HepG2 (cell line): ENCODE results near the gene RILP. TPM values are rescaled to one million over a fixed set of nuclear protein-coding genes. Genes with fewer than 3 reads are reported as not detected.
A peak's percentile ranks its signal among the peaks of the same experiment; 100 is the strongest.

Source experiments
- CERS6 ChIP-seq: sonication (generic); formaldehyde crosslinking; IDR thresholded peaks from 2 replicates; pipeline ENCODE4 v1.5.0; 2020; ENCODE audit warnings: missing genetic modification reagents
- CREM ChIP-seq, 2 experiments: sonication (generic) in 1 of 2; formaldehyde crosslinking in 1 of 2; IDR thresholded peaks; 2 replicates each; pipeline versions ENCODE4 v1.4.0 to v1.6.1; 2016 to 2020; ENCODE audit warnings: antibody characterized with exemption in 1 of 2, mild to moderate bottlenecking in 1 of 2, missing genetic modification reagents in 1 of 2
- SRF ChIP-seq: IDR thresholded peaks from 2 replicates; pipeline ENCODE4 v1.6.1; 2011; ENCODE audit warnings: mild to moderate bottlenecking, low read depth, low read length, moderate library complexity
- ZNF274 ChIP-seq: sonication (generic); formaldehyde crosslinking; IDR thresholded peaks from 2 replicates; pipeline ENCODE4 v1.5.1; 2020; ENCODE audit warnings: mild to moderate bottlenecking, missing genetic modification reagents
- ZNF552 ChIP-seq: sonication (generic); formaldehyde crosslinking; IDR thresholded peaks from 2 replicates; pipeline ENCODE4 v1.9.0; 2022; ENCODE audit warnings: missing genetic modification reagents, mild to moderate bottlenecking, borderline replicate concordance
- ZNF569 ChIP-seq: sonication (generic); formaldehyde crosslinking; IDR thresholded peaks from 2 replicates; pipeline ENCODE4 v1.5.0; 2020; ENCODE audit warnings: mild to moderate bottlenecking, missing genetic modification reagents, moderate library complexity, borderline replicate concordance
- ZNF83 ChIP-seq: sonication (generic); formaldehyde crosslinking; IDR thresholded peaks from 2 replicates; pipeline ENCODE4 v1.4.0; 2020; ENCODE audit warnings: missing genetic modification reagents, mild to moderate bottlenecking, borderline replicate concordance
- ZNF883 ChIP-seq: sonication (generic); formaldehyde crosslinking; IDR thresholded peaks from 2 replicates; pipeline ENCODE4 v1.5.1; 2020; ENCODE audit warnings: mild to moderate bottlenecking, missing genetic modification reagents; ENCODE audit errors: not compliant biosample characterization
- polyA plus RNA-seq, 8 experiments: library from polyadenylated mRNA; depleted of rRNA in 3 of 8; stranded (reverse) in 7 of 8; unstranded in 1 of 8; fragments of >200 nt; fragmentation: Illumina TruSeq in 4 of 8; extraction: Trizol in 4 of 8; gene quantifications; 2 replicates each; pipeline versions ENCODE4 v1.2.1 to v1.2.3, GENCODE V29; 2011 to 2016; ENCODE audit warnings: low read depth in 4 of 8, missing spikeins in 1 of 8, mixed read lengths in 1 of 8; ENCODE audit not compliant: insufficient read depth in 1 of 8
- total RNA-seq, 5 experiments: library from RNA; depleted of rRNA; stranded (reverse); fragments of >200 nt; fragmentation: Illumina TruSeq; extraction: Trizol; gene quantifications; 2 replicates each; pipeline ENCODE4 v1.2.3, GENCODE V29; 2016; ENCODE audit warnings: low read depth in 1 of 5
- TF ChIP-seq, protein P1 (sequence below), 2 experiments: sonication (generic) in 1 of 2; formaldehyde crosslinking in 1 of 2; IDR thresholded peaks; 2 replicates each; pipeline versions ENCODE4 v1.4.0 to v1.6.1; 2018 to 2020; ENCODE audit warnings: missing genetic modification reagents in 2 of 2, borderline replicate concordance in 1 of 2, low read depth in 1 of 2, mild to moderate bottlenecking in 1 of 2, missing biosample characterization in 1 of 2
- TF ChIP-seq, protein P2 (sequence below): sonication (generic); formaldehyde crosslinking; IDR thresholded peaks from 2 replicates; pipeline ENCODE4 v1.4.0; 2020; ENCODE audit warnings: missing genetic modification reagents
- TF ChIP-seq, protein P3 (sequence below): sonication (generic); formaldehyde crosslinking; IDR thresholded peaks from one replicate; pipeline ENCODE4 v1.5.1; 2020; ENCODE audit warnings: mild to moderate bottlenecking, missing genetic modification reagents; ENCODE audit errors: not compliant biosample characterization

Gene RILP
- total and polyA plus RNA-seq, 2 of the 13 experiments (the other 11 are each of a cell fraction or from before 2014, with no cell fraction given) = 6.6 to 8.1 TPM

- TF ChIP-seq, protein P1, sequence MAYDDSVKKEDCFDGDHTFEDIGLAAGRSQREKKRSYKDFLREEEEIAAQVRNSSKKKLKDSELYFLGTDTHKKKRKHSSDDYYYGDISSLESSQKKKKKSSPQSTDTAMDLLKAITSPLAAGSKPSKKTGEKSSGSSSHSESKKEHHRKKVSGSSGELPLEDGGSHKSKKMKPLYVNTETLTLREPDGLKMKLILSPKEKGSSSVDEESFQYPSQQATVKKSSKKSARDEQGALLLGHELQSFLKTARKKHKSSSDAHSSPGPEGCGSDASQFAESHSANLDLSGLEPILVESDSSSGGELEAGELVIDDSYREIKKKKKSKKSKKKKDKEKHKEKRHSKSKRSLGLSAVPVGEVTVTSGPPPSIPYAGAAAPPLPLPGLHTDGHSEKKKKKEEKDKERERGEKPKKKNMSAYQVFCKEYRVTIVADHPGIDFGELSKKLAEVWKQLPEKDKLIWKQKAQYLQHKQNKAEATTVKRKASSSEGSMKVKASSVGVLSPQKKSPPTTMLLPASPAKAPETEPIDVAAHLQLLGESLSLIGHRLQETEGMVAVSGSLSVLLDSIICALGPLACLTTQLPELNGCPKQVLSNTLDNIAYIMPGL (CRISPR knock-in tag; IDR thresholded peaks at IDR 0.05; ENCODE audit: borderline replicate concordance in 1 of 2, low read depth in 1 of 2) = peak; percentile 51 to 80; a peak in 3 of 4 replicates
- TF ChIP-seq, protein P2, sequence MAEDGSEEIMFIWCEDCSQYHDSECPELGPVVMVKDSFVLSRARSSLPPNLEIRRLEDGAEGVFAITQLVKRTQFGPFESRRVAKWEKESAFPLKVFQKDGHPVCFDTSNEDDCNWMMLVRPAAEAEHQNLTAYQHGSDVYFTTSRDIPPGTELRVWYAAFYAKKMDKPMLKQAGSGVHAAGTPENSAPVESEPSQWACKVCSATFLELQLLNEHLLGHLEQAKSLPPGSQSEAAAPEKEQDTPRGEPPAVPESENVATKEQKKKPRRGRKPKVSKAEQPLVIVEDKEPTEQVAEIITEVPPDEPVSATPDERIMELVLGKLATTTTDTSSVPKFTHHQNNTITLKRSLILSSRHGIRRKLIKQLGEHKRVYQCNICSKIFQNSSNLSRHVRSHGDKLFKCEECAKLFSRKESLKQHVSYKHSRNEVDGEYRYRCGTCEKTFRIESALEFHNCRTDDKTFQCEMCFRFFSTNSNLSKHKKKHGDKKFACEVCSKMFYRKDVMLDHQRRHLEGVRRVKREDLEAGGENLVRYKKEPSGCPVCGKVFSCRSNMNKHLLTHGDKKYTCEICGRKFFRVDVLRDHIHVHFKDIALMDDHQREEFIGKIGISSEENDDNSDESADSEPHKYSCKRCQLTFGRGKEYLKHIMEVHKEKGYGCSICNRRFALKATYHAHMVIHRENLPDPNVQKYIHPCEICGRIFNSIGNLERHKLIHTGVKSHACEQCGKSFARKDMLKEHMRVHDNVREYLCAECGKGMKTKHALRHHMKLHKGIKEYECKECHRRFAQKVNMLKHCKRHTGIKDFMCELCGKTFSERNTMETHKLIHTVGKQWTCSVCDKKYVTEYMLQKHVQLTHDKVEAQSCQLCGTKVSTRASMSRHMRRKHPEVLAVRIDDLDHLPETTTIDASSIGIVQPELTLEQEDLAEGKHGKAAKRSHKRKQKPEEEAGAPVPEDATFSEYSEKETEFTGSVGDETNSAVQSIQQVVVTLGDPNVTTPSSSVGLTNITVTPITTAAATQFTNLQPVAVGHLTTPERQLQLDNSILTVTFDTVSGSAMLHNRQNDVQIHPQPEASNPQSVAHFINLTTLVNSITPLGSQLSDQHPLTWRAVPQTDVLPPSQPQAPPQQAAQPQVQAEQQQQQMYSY (CRISPR knock-in tag) = peak; percentile 94
- peak; percentile 65 for TF ChIP-seq CREM (IDR thresholded peaks at IDR 0.05)
- no peak for TF ChIP-seq CREM (CRISPR knock-in tag; IDR thresholded peaks at IDR 0.05)
- no peak for TF ChIP-seq ZNF883 (CRISPR knock-in tag)
- TF ChIP-seq, protein P3, sequence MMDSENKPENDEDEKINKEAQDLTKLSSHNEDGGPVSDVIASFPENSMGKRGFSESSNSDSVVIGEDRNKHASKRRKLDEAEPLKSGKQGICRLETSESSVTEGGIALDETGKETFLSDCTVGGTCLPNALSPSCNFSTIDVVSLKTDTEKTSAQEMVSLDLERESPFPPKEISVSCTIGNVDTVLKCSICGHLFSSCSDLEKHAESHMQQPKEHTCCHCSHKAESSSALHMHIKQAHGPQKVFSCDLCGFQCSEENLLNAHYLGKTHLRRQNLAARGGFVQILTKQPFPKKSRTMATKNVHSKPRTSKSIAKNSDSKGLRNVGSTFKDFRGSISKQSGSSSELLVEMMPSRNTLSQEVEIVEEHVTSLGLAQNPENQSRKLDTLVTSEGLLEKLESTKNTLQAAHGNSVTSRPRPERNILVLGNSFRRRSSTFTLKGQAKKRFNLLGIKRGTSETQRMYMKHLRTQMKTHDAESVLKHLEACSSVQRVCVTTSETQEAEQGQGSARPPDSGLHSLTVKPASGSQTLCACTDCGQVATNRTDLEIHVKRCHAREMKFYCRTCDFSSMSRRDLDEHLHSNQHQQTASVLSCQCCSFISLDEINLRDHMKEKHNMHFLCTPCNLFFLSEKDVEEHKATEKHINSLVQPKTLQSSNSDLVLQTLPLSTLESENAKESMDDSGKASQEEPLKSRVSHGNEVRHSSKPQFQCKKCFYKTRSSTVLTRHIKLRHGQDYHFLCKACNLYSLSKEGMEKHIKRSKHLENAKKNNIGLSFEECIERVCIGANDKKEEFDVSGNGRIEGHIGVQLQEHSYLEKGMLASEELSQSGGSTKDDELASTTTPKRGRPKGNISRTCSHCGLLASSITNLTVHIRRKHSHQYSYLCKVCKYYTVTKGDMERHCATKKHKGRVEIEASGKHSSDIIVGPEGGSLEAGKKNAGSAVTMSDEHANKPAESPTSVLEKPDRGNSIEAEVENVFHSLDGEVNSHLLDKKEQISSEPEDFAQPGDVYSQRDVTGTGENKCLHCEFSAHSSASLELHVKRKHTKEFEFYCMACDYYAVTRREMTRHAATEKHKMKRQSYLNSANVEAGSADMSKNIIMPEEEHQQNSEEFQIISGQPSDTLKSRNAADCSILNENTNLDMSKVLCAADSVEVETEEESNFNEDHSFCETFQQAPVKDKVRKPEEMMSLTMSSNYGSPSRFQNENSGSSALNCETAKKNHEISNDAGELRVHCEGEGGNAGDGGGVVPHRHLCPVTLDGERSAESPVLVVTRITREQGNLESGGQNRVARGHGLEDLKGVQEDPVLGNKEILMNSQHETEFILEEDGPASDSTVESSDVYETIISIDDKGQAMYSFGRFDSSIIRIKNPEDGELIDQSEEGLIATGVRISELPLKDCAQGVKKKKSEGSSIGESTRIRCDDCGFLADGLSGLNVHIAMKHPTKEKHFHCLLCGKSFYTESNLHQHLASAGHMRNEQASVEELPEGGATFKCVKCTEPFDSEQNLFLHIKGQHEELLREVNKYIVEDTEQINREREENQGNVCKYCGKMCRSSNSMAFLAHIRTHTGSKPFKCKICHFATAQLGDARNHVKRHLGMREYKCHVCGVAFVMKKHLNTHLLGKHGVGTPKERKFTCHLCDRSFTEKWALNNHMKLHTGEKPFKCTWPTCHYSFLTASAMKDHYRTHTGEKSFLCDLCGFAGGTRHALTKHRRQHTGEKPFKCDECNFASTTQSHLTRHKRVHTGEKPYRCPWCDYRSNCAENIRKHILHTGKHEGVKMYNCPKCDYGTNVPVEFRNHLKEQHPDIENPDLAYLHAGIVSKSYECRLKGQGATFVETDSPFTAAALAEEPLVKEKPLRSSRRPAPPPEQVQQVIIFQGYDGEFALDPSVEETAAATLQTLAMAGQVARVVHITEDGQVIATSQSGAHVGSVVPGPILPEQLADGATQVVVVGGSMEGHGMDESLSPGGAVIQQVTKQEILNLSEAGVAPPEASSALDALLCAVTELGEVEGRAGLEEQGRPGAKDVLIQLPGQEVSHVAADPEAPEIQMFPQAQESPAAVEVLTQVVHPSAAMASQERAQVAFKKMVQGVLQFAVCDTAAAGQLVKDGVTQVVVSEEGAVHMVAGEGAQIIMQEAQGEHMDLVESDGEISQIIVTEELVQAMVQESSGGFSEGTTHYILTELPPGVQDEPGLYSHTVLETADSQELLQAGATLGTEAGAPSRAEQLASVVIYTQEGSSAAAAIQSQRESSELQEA = peak; percentile 39
- TF ChIP-seq SRF = 0 out of 2 replicates have a peak, but pooled peaks have one; percentile 20
- TF ChIP-seq ZNF552 (CRISPR knock-in tag) = no peak
- no peak for TF ChIP-seq ZNF83 (CRISPR knock-in tag)
- no peak for TF ChIP-seq CERS6
- TF ChIP-seq ZNF569 (CRISPR knock-in tag) = no peak
- TF ChIP-seq ZNF274 (CRISPR knock-in tag) = 0 out of 2 replicates have a peak, but pooled peaks have one; percentile 63
Observed at GRCh38 chr17:1684378-1685189, 34.9 kb upstream of the RILP start, which contains the start of gene PRPF8 (continued).
